Neutrophil (primary cell): ENCODE data around the gene KRTAP4-5.
"Not testable (repeated sequence)": the region's sequence is repeated elsewhere in the genome, so short reads cannot be mapped to it uniquely, and the experiment has no call there.

Experiments used
- H3K27ac ChIP-seq: fragments of 200-600 bp; sonication (generic); 2 replicates; pipeline ENCODE4 v1.5.1; 2016; ENCODE audit warnings: mild to moderate bottlenecking, moderate library complexity
- H3K27me3 ChIP-seq: fragments of 200-600 bp; sonication (generic); 2 replicates; pipeline ENCODE4 v1.6.0; 2016; ENCODE audit warnings: mild to moderate bottlenecking
- H3K36me3 ChIP-seq: fragments of 200-600 bp; sonication (generic); 2 replicates; pipeline ENCODE4 v1.5.1; 2017
- H3K4me1 ChIP-seq, 2 experiments: fragments of 200-600 bp in 1 of 2; sonication (generic) in 1 of 2; 1 replicate in 1 of 2; 2 replicates in 1 of 2; pipeline versions ENCODE4 v1.5.1 to v1.6.1; 2013 to 2016; ENCODE audit warnings: low read depth in 1 of 2, low read length in 1 of 2, mild to moderate bottlenecking in 1 of 2, moderate library complexity in 1 of 2; ENCODE audit not compliant: control insufficient read depth in 1 of 2, insufficient read depth in 1 of 2
- H3K4me3 ChIP-seq, 2 experiments: fragments of 200-600 bp in 1 of 2; sonication (generic) in 1 of 2; 1 replicate in 1 of 2; 2 replicates in 1 of 2; pipeline ENCODE4 v1.5.1; 2013 to 2016; ENCODE audit warnings: low read depth in 1 of 2, low read length in 1 of 2, mild to moderate bottlenecking in 1 of 2, moderate library complexity in 1 of 2
- H3K9me3 ChIP-seq: fragments of 200-600 bp; sonication (generic); 2 replicates; pipeline ENCODE4 v1.5.1; 2016
- TF ChIP-seq, protein P1 (sequence below): fragments of 200-600 bp; sonication (generic); IDR thresholded peaks from 2 replicates; pipeline ENCODE4 v1.5.1; 2016; ENCODE audit warnings: antibody characterized with exemption

Gene KRTAP4-5

DNA sequence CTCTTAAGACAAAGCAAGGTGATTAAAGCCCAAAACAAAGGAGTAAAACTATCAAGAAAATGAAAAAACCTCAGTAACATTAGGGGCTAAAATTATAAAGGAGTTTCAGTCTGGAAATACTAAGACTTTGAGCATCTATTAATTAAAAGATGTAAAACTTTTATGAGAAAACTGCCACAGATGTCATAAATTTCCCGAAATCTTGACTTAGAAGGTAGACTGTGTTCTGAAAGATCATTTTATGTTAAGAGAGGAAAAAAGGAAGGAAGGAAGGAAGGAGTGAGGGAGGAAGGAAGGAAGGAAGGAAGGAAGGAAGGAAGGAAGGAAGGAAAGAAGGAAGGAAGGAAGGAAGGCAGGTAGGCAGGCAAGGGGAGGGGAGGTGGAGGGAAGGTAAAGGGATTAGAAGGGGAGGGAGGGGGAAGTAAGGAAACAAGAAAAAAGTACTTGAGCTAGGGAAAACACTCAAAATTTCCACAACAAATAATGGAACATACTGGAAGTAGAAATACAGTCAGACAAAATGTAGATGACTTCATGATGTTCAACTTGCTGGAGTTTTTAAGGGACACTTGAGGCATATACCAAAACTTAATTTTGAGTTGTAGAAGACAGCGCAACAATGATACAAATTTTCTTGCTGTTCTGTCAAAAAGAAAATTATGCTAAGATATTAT lies 2.0 kb downstream of the KRTAP4-5 start:
- Histone ChIP-seq H3K27me3 (peaks cover 16% of the 10 kb centered on the region), H3K9me3 (no peaks in the 10 kb centered on the region), H3K4me3 (no peak overlapping the region), H3K36me3 (no peaks in the 10 kb centered on the region), H3K4me1 (no peaks in the 10 kb centered on the region), H3K27ac (no peak overlapping the region)
- TF ChIP-seq, protein P1, sequence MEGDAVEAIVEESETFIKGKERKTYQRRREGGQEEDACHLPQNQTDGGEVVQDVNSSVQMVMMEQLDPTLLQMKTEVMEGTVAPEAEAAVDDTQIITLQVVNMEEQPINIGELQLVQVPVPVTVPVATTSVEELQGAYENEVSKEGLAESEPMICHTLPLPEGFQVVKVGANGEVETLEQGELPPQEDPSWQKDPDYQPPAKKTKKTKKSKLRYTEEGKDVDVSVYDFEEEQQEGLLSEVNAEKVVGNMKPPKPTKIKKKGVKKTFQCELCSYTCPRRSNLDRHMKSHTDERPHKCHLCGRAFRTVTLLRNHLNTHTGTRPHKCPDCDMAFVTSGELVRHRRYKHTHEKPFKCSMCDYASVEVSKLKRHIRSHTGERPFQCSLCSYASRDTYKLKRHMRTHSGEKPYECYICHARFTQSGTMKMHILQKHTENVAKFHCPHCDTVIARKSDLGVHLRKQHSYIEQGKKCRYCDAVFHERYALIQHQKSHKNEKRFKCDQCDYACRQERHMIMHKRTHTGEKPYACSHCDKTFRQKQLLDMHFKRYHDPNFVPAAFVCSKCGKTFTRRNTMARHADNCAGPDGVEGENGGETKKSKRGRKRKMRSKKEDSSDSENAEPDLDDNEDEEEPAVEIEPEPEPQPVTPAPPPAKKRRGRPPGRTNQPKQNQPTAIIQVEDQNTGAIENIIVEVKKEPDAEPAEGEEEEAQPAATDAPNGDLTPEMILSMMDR = no peak

DNA sequence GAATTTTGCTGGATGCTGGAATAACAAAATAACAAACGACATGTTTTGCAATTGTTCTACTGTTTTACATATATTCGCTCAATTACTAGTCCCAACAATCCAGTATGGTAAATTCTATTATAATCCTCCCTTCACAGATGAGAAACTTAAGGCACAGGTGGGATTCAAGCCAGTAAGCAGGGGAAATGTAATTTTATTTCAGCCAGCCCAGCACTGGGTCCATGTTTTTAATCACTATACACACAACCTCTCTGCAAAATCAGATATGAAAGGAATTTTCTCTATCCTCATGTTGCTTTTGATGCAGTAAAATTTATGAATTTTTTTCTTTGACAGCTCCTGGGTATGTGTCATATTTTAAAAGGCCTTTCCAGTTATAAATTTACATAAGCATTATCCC lies 4.4 kb downstream of the KRTAP4-5 start:
- peaks cover 9% of the 10 kb centered on the region for H3K27me3 ChIP-seq
- no peaks in the 10 kb centered on the region for H3K9me3 ChIP-seq
- H3K36me3 ChIP-seq = no peaks in the 10 kb centered on the region
- TF ChIP-seq, protein P1 = no peak
- no peak overlapping the region for H3K4me3 ChIP-seq
- H3K27ac ChIP-seq = no peak overlapping the region
- no peaks in the 10 kb centered on the region for H3K4me1 ChIP-seq

DNA sequence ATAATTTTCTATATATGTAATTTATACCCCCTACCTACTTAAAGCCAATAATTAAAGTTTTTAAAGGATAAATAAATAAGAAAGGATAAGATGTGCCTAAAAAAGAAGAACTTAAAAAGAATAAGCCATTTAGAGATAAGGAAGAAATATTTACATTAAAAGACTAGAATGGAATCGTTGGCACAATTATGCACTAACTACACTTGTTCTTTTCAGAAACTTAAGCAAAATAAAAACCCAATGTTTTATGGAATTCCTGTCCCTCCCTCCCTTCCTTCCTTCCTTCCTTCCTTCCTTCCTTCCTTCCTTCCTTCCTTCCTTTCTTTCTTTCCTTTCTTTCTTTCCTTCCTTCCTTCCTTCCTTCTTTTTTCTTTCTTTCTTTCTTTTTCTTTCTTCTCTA lies 4.8 kb downstream of the KRTAP4-5 start:
- Histone ChIP-seq H3K36me3 (no peaks in the 10 kb centered on the region), H3K9me3 (no peaks in the 10 kb centered on the region), H3K4me1 (no peaks in the 10 kb centered on the region), H3K4me3 (no peak overlapping the region), H3K27ac (no peak overlapping the region), H3K27me3 (peaks cover 8% of the 10 kb centered on the region)
- TF ChIP-seq, protein P1 = no peak

DNA sequence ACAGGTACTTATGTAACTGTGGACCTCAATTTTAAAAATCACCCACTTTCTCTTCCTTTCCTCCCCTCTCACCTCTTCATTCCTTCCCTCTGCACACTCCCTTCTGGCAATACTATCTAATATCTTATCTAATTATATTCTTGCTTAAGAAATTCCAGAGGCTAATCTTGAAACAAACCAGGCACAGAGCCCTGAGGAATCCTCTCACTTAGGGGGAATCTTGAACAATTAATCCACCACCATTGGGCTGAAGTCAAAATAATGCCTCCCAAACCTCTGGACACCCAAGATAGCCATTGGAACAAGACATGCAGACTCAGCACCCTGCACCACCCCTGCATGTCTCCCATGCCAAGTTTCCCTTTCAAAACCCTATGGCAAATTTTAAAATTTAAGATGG lies 8.3 kb downstream of the KRTAP4-5 start:
- H3K4me3 ChIP-seq = no peak overlapping the region
- H3K4me1 ChIP-seq = no peaks in the 10 kb centered on the region
- no peaks in the 10 kb centered on the region for H3K27me3 ChIP-seq
- TF ChIP-seq, protein P1 = no peak
- no peaks in the 10 kb centered on the region for H3K9me3 ChIP-seq
- H3K36me3 ChIP-seq = no peaks in the 10 kb centered on the region
- no peak overlapping the region for H3K27ac ChIP-seq

DNA sequence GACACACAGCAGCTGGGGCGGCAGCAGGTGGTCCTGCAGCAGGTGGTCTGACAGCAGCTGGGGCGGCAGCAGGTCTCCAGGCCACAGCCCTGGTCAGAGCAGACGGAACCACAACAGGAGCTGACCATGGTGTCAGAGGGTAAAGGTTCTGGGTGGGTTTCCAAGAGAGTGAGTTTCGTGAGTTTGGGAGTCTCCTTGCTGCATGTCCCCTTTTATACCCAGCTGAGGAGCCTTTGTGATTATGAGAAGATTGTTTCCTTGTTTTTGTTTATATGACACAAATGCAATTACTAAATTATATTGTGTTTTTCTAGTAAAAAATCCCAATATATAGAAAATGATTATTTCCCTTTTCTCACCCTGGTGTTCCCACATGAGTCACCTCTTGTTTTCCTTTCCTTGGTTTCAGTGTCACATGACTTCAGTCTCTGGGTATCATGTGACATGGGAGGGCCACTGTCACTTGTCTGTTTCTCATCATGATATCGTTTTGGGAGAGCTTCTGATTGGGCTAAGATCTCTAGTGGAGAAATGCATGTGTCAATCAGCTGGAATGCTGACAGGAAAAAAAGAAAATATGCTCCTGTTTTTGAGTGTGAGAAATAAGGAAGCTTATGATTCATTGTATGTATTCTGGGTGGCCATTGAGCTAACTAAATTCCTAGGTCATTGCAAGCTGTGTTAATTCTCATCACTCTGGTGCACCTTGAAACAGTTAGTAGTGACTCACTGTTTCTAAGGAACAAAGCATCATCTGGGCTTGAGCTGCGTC lies 9.1 kb downstream of the KRTAP4-5 start, which contains the start of gene KRTAP4-6:
KRTAP4-6 (minus strand) TSS at position 185 of the 772 bp plus-strand sequence; CDS start at position 128, 57 bp downstream.
- H3K27ac ChIP-seq = no peak within 1 kb of the TSS
- H3K9me3 ChIP-seq = no peaks in the 10 kb centered on the region
- H3K27me3 ChIP-seq = no peaks in the 10 kb centered on the region
- TF ChIP-seq, protein P1 = no peak
- H3K4me1 ChIP-seq = no peaks in the 10 kb centered on the region
- H3K4me3 ChIP-seq = no peak within 1 kb of the TSS
- H3K36me3 ChIP-seq = no peaks in the 10 kb centered on the region

DNA sequence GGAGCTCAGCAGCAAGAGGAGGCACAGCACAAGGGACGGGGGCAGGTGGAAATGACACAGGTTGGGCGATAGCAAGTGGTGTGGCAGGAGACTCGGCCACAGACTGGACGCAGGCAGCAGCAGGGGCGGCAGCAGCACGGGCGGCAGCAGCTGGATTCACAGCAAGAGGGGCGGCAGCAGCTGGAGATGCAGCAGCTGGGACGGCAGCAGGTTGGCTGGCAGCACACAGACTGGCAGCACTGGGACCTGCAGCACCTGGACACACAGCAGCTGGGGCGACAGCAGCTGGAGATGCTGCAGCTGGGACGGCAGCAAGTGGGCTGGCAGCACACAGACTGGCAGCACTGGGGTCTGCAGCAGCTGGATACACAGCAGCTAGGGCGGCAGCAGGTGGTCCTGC lies 9.8 kb downstream of the KRTAP4-5 start:
- not testable (repeated sequence) for H3K36me3 ChIP-seq, H3K4me3 ChIP-seq, H3K4me1 ChIP-seq, H3K27ac ChIP-seq, H3K27me3 ChIP-seq, H3K9me3 ChIP-seq
